HG02610 (cell line): ENCODE results near the gene PCDHA12.
"Not testable (repeated sequence)": the region's sequence is repeated elsewhere in the genome, so short reads cannot be mapped to it uniquely, and the experiment has no call there.

Experiments used
- ATAC-seq: cut with Tn5 transposase; IDR thresholded peaks from one replicate; pipeline ENCODE4 v1.9.1; 2021; ENCODE audit warnings: mild to moderate bottlenecking, moderate library complexity; ENCODE audit not compliant: unreplicated experiment

Gene PCDHA12

GRCh38 chr5:140857177-140857986 lies 17.7 kb upstream of the PCDHA12 start:
- ATAC-seq = no peak

DNA sequence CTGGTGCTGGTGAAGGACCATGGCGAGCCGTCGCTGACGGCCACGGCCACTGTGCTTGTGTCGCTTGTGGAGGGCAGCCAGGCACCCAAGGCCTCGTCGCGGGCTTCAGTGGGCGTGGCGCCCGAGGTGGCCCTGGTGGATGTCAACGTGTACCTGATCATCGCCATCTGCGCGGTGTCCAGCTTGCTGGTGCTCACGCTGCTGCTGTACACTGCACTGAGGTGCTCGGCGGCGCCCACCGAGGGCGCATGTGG lies 17.2 kb upstream of the PCDHA12 start:
- no peak for ATAC-seq

DNA sequence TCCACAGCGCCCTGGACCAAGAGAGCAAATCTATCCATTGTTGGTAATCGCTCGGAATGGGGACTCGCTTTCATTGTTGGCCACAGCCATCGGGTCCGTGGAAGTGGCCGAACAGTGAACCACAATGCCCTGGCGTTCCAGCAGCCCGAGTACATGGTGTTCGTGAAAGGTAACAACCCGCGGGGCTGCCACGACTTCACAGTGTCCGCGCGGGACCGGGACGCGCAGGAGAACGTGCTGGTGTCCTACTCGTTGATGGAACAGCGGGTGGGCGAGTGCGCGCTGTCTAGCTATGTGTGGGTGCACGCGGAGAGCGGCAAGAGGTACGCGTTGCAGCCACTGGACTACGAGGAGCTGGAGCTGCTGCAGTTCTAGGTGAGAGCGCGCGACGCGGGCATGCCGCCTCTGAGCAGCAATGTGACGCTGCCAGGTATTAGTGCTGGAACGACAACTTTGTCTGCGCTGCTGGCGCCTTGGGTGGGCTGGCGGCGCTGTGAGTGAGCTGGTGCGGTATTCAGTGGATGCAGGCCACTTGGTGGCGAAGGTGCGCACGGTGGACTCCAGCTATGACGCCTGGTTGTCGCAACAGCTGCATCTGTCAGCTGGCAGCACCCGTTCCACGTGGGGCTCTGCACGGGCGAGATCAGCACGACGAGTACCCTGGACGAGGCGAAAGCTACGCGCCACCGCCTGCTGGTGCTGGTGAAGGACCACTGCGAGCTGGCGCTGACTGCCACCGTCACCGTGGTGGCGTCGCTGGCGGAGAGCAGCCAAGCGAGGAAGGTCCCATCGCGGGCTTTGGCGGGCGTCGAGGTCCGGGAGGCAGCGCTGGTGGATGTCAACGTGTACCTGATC lies 12.4 kb upstream of the PCDHA12 start:
- ATAC-seq = no peak

GRCh38 chr5:140868721-140869554 lies 6.2 kb upstream of the PCDHA12 start, which contains the start of gene PCDHA11:
Gene PCDHA11, plus strand, starts transcription at chr5:140868957. Its CDS starts 147 bp downstream, at chr5:140869104.
- ATAC-seq = no peak

DNA sequence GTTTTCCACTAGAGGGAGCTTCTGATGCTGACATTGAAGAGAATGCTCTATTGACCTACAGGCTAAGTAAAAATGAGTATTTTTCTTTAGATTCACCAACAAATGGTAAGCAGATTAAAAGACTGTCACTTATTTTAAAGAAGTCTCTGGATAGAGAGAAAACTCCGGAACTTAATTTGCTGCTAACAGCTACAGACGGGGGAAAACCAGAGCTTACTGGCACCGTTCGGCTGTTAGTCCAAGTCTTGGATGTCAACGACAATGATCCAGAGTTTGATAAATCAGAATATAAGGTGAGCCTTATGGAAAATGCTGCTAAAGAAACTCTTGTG lies 5.6 kb upstream of the PCDHA12 start:
- no peak for ATAC-seq

DNA sequence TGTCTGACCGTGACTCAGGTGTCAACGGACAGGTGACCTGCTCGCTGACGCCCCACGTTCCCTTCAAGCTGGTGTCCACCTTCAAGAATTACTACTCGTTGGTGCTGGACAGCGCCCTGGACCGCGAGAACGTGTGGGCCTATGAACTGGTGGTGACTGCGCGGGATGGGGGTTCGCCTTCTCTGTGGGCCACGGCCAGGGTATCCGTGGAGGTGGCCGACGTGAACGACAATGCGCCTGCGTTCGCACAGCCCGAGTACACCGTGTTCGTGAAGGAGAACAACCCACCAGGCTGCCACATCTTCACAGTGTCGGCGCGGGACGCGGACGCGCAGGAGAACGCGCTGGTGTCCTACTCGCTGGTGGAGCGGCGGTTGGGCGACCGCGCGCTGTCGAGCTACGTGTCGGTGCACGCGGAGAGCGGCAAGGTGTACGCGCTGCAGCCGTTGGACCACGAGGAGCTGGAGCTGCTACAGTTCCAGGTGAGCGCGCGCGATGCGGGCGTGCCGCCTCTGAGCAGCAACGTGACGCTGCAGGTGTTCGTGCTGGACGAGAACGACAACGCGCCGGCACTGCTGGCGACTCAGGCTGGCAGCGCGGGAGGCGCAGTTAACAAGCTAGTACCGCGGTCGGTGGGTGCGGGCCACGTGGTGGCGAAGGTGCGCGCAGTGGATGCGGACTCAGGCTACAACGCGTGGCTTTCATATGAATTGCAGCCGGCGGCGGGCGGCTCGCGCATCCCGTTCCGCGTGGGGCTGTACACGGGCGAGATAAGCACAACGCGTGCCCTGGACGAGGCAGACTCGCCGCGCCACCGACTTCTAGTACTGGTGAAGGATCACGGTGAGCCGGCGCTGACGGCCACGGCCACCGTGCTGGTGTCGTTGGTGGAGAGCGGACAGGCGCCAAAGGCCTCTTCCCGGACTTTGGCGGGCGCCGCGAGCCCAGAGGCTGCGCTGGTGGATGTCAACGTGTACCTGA lies 4.6 kb upstream of the PCDHA12 start:
- no peak for ATAC-seq

DNA sequence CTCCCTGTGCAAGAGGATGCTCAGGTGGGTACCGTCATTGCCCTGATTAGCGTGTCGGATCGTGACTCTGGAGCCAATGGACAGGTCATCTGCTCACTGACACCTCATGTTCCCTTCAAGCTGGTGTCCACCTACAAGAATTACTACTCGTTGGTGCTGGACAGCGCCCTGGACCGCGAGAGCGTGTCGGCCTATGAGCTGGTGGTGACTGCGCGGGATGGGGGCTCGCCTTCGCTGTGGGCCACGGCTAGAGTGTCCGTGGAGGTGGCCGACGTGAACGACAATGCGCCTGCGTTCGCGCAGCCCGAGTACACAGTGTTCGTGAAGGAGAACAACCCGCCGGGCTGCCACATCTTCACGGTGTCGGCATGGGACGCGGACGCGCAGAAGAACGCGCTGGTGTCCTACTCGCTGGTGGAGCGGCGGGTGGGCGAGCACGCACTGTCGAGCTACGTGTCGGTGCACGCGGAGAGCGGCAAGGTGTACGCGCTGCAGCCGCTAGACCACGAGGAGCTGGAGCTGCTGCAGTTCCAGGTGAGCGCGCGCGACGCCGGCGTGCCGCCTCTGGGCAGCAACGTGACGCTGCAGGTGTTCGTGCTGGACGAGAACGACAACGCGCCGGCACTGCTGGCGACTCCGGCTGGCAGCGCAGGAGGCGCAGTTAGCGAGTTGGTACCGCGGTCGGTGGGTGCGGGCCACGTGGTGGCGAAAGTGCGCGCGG lies 1.6 kb downstream of the PCDHA12 start:
- not testable (repeated sequence) for ATAC-seq

DNA sequence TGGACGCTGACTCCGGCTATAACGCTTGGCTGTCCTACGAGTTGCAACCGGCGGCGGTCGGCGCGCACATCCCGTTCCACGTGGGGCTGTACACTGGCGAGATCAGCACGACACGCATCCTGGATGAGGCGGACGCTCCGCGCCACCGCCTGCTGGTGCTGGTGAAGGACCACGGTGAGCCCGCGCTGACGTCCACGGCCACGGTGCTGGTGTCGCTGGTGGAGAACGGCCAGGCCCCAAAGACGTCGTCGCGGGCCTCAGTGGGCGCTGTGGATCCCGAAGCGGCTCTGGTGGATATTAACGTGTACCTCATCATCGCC lies 2.1 kb downstream of the PCDHA12 start:
- ATAC-seq = no peak

DNA sequence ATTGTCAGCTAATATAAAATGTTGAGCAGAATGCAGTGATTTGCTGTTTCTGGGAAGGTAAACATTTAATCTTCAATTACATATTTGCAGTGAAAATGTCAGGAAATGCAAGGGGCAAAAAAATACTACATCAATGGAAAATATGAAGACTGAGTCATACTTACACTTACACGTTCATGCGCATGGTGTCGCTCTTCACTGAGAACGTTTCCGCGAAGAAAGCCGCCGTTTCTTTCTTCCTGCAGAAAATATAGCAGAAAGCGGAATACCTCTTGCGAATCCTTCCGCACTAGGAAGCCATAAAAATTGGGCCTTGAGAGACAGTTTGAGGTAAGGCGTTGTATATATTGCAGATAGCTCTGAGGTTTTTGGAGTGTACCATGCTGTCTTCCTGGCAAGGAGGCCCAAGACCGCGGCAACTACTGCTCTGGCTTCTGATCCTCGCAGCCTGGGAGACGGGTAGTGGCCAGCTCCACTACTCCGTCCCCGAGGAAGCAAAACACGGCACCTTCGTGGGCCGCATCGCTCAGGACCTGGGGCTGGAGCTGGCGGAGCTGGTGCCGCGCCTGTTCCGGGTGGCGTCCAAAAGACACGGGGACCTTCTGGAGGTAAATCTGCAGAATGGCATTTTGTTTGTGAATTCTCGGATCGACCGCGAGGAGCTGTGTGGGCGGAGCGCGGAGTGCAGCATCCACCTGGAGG lies 6.9 kb downstream of the PCDHA12 start, which contains the start of gene PCDHA13:
TSS of gene PCDHA13 (plus strand) at position 236 of the 702 bp plus-strand sequence. CDS start at position 381, 145 bp downstream.
- ATAC-seq = no peak

- no peak for ATAC-seq
These were observed 7.4 kb downstream of the PCDHA12 start for GRCh38 chr5:140882591-140882899.

- no peak for ATAC-seq
These were observed 8.3 kb downstream of the PCDHA12 start for GRCh38 chr5:140883373-140883772.

GRCh38 chr5:140883927-140884697 lies 9.0 kb downstream of the PCDHA12 start:
- ATAC-seq = no peak

DNA sequence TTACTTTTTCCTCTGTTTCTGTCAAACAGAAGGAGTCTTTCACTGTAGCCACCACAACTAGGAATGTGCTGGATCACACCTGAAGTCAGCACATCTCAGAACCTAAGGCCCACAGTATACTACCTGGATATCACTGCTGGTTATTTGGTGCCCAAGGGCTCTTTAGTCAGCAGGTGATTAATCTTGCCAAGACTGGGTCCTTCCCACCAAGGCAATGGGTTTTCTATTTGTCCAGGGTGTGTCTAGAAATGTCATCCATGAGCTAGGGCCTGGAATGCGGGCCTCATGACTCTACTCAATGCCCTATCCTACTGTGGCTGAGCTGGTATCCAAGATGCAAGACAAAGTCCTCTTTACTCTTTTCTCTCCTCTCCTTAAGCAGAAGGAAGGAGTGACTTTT lies 41.2 kb downstream of the PCDHA12 start:
- no peak for ATAC-seq

GRCh38 chr5:140923601-140924000 lies 48.5 kb downstream of the PCDHA12 start:
- ATAC-seq = no peak

DNA sequence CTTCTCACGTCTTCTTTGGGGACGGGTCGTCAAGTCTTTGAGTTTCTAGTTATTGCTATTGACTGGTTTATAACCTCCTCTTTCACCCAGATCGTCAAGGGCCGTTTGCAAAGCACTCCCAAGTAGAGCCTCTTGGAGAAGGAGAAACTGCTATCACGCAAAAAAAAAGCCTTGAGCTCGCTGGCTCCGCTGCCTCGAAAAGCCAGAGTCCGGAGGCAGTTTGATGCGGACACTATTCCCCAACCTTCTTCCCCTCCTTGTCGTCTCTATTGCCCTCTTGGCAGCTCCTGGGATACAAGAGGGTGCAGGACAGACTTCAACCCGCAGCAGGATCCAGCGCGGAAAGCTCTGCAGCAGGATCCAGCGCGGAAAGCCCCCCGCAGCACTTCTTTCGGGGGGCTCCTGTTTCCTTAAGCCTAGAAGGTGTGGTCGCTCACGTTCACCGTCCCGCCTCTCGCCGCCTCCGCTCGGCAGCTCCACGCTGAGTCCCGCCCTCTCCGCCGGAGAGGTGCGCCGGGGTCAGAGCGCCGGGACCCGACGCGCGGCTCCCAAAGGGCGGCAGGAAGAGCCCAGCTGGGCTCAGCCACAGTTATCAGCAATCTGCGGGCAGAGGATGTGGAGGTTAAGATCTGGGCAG lies 50.8 kb downstream of the PCDHA12 start, which contains the start of gene PCDHAC1:
TSS of gene PCDHAC1 (plus strand) at position 494 of the 637 bp plus-strand sequence. CDS start 594 bp downstream, outside the sequence.
- no peak for ATAC-seq

DNA sequence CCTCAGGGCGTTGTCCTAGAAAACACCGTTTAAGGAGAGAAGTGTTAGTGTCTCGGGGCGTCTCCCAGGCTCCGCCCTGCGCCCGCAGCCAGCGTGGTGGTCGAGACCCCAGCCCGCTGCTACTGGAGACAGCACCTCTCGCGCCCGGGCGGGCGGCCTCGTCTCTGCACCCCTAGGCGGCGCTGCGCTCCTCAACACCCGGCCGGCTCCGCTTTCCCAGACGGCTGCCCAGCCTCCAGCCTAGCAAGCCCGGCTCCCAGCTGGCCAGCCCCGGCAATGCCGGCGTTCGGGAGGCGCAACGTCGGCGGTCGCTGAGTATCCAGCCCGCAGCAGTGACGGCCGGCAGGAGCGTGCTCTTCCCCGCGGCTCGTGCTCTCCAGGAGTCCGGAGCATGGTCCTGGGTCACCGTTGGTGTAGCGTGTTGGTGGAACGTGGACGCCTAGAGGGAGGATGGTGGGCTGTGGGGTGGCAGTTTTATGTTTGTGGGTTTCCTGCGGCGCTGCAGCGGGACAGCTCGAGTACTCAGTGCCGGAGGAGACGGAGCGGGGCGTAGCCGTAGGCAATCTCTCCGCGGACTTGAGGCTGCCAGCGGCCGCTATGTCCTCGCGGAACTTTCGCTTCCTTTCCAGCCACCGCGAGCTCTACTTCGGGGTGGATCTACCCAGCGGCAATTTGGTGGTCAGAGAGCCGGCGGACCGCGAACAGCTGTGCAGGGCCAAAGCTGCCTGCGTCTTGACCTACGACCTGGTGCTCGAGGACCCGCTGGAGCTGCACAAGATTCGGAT lies 51.5 kb downstream of the PCDHA12 start:
- no peak for ATAC-seq

GRCh38 chr5:140927228-140927573 lies 52.1 kb downstream of the PCDHA12 start:
- ATAC-seq = no peak
